A673 (cell line): ENCODE data around the gene LEO1. TPM values are rescaled to one million over a fixed set of nuclear protein-coding genes. Genes with fewer than 3 reads are reported as not detected.

ENCODE experiments used
- BruUV-seq: library from RNA; stranded (reverse); fragments of 400-500 nt; replicated peaks from 2 replicates; lab custom pipeline; 2021; lab: Mats Ljungman, UMichigan
- CTCF ChIA-PET: fragments of 300-600 bp; sonication (Branson Sonifier 250); formaldehyde crosslinking; loops from one replicate; lab custom pipeline; 2022; ENCODE audit warnings: antibody characterized with exemption; lab: Charles Lee
- POLR2A ChIA-PET: fragments of 300-600 bp; sonication (Branson Sonifier 250); formaldehyde crosslinking; loops from one replicate; lab custom pipeline; 2022; ENCODE audit warnings: antibody characterized with exemption; ENCODE audit not compliant: low non-redundant PET; lab: Charles Lee
- DNase-seq: peaks from one replicate; pipeline ENCODE4 v3.0.0-alpha.2; 2015; ENCODE audit warnings: low spot score
- H3K27ac ChIP-seq: fragments of 200-600 bp; sonication (generic); 2 replicates; pipeline ENCODE4 v1.5.1; 2016; ENCODE audit warnings: mixed run types, low read depth, mild to moderate bottlenecking, mixed read lengths, antibody characterized with exemption, low read length; ENCODE audit not compliant: poor library complexity, severe bottlenecking
- H3K27me3 ChIP-seq: fragments of 200-600 bp; sonication (generic); replicated peaks from 2 replicates; pipeline ENCODE4 v1.6.1; 2017; ENCODE audit warnings: mixed run types, low read depth, mild to moderate bottlenecking, mixed read lengths, antibody characterized with exemption, low read length; ENCODE audit not compliant: insufficient read depth, poor library complexity
- H3K36me3 ChIP-seq: fragments of 200-600 bp; sonication (generic); 2 replicates; pipeline ENCODE4 v1.6.1; 2016; ENCODE audit warnings: mixed run types, mild to moderate bottlenecking, mixed read lengths, antibody characterized with exemption, low read length; ENCODE audit not compliant: insufficient read depth, poor library complexity, severe bottlenecking
- H3K4me1 ChIP-seq: fragments of 200-600 bp; sonication (generic); 2 replicates; pipeline ENCODE4 v1.6.1; 2017; ENCODE audit warnings: mixed run types, mild to moderate bottlenecking, mixed read lengths, antibody characterized with exemption, low read length; ENCODE audit not compliant: insufficient read depth, poor library complexity, severe bottlenecking
- H3K4me3 ChIP-seq: fragments of 200-600 bp; sonication (generic); 2 replicates; pipeline ENCODE4 v1.5.1; 2016; ENCODE audit warnings: low read depth, mixed run types, mild to moderate bottlenecking, mixed read lengths, low read length; ENCODE audit not compliant: poor library complexity, severe bottlenecking
- H3K9me3 ChIP-seq: fragments of 200-600 bp; sonication (generic); 2 replicates; pipeline ENCODE4 v1.6.1; 2016; ENCODE audit warnings: mixed run types, low read depth, mild to moderate bottlenecking, mixed read lengths, antibody characterized with exemption, low read length; ENCODE audit not compliant: poor library complexity, severe bottlenecking
- CTCF ChIP-seq: fragments of 300-800, 200-600 bp; sonication (generic); conservative IDR thresholded peaks from 2 replicates; pipeline ENCODE4 v1.5.1; 2017; ENCODE audit warnings: low read depth, mild to moderate bottlenecking, antibody characterized with exemption, low read length, moderate library complexity, mixed read lengths
- EZH2 ChIP-seq: fragments of 200-600 bp; sonication (generic); IDR thresholded peaks from 2 replicates; pipeline ENCODE4 v1.6.1; 2017; ENCODE audit warnings: borderline replicate concordance, low read depth, mild to moderate bottlenecking, mixed read lengths, antibody characterized with exemption, low read length; ENCODE audit not compliant: poor library complexity, severe bottlenecking
- intact Hi-C: fragments of 100-400 bp; cut with micrococcal nuclease; formaldehyde crosslinking; loops from one replicate; pipeline ENCODE4 v1.10.0; 2022; ENCODE audit not compliant: unreplicated experiment
- total RNA-seq: library from RNA; stranded (reverse); gene quantifications from 2 replicates; pipeline ENCODE4 v1.2.3, GENCODE V29; 2021

Gene LEO1
- total RNA-seq, 1 experiment from 2014 or later: 40.0 TPM

DNA sequence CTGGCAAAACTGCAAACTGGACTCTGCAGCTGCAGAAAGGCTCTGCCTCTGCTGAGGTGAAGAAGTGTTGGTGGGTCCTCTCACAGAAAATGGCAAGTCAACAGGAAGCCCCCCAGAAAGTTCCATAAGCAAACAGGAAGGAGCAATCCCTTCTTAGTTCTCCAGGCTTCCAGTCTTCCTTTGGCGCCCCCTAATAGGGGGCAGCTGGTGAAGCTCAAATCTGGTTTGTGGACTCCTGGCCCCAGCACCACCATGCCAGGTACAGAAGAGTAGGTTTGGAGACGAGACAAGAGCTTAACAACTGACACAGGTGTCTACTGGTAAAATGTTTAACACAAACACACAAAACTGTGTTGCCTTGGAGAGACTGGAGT is 35.5 kb downstream of the LEO1 start:
- intact Hi-C loops: no loop called here
- ChIA-PET POLR2A (interaction anchor here (0.6 kb wide), 1 partner anchor 106 kb away, joined by 3 read pairs; no protein-coding TSS in a partner anchor), CTCF (no interaction called here)
- no TSS peak for BruUV-seq
- Histone ChIP-seq H3K27ac (no peak overlapping the region), H3K36me3 (peaks cover 24% of the 10 kb centered on the region), H3K9me3 (no peaks in the 10 kb centered on the region), H3K4me1 (no peaks in the 10 kb centered on the region), H3K27me3 (no peaks in the 10 kb centered on the region), H3K4me3 (no peak overlapping the region)
- TF ChIP-seq EZH2 (no peak), CTCF (0 out of 2 replicates have a peak, but pooled peaks have one; percentile 28)
- peak; percentile 8 for DNase-seq

DNA sequence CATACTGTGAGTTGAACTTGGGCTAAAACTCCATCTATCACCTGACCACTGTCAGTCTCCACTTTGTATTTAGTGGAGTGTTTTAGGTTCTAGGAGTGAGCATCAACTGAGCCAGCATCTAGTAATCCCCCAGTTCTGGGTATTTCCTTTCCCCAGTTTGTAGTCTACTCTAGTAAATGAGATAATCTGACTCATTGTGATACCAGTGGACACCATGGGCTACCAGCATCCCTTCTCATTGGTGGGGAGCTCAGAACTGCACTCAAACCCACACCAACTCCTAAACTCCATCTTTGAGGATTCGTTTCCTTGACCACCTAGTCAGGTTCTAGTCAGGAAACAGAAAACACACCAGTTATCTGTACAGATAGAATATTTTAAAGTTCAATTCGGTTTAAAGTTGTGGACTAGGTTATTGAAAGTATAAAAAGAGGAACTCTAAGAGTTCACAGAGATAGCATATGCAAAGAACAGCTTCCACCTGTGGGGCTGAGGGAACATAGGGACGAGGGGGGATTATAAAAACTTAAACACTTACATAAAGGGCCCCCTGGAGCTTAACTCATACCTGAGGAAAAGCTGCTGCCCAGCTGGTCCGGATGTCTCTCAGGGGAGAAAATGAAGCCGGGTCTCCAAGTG is 36.0 kb downstream of the LEO1 start:
- H3K4me1 ChIP-seq: no peaks in the 10 kb centered on the region
- no peak overlapping the region for H3K27ac ChIP-seq
- ChIA-PET POLR2A (interaction anchor here (0.6 kb wide), 1 partner anchor 105 kb away, joined by 3 read pairs; no protein-coding TSS in a partner anchor), CTCF (no interaction called here)
- peaks cover 22% of the 10 kb centered on the region for H3K36me3 ChIP-seq
- intact Hi-C loops: no loop called here
- TF ChIP-seq EZH2 (no peak), CTCF (no peak)
- BruUV-seq: no TSS peak
- H3K9me3 ChIP-seq: no peaks in the 10 kb centered on the region
- no peak overlapping the region for H3K4me3 ChIP-seq
- no peak for DNase-seq
- no peaks in the 10 kb centered on the region for H3K27me3 ChIP-seq

- no peak overlapping the region for H3K27ac ChIP-seq
- no peaks in the 10 kb centered on the region for H3K27me3 ChIP-seq
- peaks cover 7% of the 10 kb centered on the region for H3K36me3 ChIP-seq
- H3K4me3 ChIP-seq: no peak overlapping the region
- ChIA-PET POLR2A (no interaction called here), CTCF (no interaction called here)
- DNase-seq: no peak
- no peaks in the 10 kb centered on the region for H3K4me1 ChIP-seq
- no TSS peak for BruUV-seq
- intact Hi-C loops: no loop called here
- no peaks in the 10 kb centered on the region for H3K9me3 ChIP-seq
- no peak for TF ChIP-seq EZH2
- no peak for TF ChIP-seq CTCF
Measured at GRCh38 chr15:51932161-51932560, 39.4 kb downstream of the LEO1 start.
